Stimulated activated CD8-positive, alpha-beta memory T cell treated with anti-CD3 and anti-CD28 coated beads, Interleukin-12 subunit alpha, Interleukin-12 subunit beta, amount 100 ng/mL, for 4 hours (primary cell): ENCODE results near the gene RALGDS.
"Not testable (repeated sequence)": the region's sequence is repeated elsewhere in the genome, so short reads cannot be mapped to it uniquely, and the experiment has no call there.

Source experiments
- DNase-seq: peaks from one replicate; pipeline ENCODE4 v3.0.0-alpha.2; 2020; ENCODE audit warnings: low read depth

RALGDS gene

DNA sequence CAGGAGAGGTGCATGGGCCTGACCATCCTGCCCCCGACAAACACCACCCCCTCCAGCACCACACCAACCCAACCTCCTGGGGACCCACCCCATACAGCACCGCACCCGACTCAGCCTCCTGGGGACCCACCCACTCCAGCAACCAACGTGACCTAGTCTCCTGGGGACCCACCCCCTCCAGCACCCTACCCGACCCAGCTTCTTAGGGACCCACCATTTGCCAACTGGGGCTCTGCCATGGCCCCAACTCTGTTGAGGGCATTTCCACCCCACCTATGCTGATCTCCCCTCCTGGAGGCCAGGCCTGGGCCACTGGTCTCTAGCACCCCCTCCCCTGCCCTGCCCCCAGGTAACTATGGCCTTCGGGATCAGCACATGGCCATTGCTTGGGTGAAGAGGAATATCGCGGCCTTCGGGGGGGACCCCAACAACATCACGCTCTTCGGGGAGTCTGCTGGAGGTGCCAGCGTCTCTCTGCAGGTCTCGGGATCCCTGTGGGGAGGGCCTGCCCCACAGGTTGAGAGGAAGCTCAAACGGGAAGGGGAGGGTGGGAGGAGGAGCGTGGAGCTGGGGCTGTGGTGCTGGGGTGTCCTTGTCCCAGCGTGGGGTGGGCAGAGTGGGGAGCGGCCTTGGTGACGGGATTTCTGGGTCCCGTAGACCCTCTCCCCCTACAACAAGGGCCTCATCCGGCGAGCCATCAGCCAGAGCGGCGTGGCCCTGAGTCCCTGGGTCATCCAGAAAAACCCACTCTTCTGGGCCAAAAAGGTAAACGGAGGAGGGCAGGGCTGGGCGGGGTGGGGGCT, 54.7 kb downstream of the RALGDS start:
- no peak for DNase-seq

DNA sequence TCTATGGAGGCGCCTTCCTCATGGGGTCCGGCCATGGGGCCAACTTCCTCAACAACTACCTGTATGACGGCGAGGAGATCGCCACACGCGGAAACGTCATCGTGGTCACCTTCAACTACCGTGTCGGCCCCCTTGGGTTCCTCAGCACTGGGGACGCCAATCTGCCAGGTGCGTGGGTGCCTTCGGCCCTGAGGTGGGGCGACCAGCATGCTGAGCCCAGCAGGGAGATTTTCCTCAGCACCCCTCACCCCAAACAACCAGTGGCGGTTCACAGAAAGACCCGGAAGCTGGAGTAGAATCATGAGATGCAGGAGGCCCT, 56.0 kb downstream of the RALGDS start:
- no peak for DNase-seq

DNA sequence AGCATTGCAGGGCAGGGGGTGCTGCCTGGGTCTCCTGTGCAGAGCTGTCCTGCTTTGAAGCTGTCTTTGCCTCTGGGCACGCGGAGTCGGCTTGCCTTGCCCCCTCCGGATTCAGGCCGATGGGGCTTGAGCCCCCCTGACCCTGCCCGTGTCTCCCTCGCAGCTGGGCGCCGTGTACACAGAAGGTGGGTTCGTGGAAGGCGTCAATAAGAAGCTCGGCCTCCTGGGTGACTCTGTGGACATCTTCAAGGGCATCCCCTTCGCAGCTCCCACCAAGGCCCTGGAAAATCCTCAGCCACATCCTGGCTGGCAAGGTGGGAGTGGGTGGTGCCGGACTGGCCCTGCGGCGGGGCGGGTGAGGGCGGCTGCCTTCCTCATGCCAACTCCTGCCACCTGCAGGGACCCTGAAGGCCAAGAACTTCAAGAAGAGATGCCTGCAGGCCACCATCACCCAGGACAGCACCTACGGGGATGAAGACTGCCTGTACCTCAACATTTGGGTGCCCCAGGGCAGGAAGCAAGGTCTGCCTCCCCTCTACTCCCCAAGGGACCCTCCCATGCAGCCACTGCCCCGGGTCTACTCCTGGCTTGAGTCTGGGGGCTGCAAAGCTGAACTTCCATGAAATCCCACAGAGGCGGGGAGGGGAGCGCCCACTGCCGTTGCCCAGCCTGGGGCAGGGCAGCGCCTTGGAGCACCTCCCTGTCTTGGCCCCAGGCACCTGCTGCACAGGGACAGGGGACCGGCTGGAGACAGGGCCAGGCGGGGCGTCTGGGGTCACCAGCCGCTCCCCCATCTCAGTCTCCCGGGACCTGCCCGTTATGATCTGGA, 56.6 kb downstream of the RALGDS start:
- DNase-seq, result no peak

- no peak for DNase-seq
Measured at GRCh38 chr9:133063500-133064231, 57.4 kb downstream of the RALGDS start.

GRCh38 chr9:133063159-133063499, 57.9 kb downstream of the RALGDS start:
- DNase-seq, result no peak

DNA sequence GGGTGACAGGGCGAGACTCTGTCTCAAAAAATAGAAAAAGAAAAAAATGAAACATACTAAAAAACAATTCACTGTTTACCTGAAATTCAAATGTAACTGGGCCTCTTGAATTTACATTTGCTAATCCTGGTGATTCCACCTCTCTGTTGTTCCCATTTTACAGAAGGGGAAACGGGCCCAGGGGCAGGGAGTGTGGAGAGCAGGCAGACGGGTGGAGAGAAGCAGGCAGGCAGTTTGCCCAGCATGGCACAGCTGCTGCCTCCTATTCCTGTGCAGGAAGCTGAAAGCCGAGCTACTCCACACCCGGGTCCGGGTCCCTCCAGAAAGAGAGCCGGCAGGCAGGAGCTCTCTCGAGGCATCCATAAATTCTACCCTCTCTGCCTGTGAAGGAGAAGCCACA, 58.5 kb downstream of the RALGDS start:
- not testable (repeated sequence) for DNase-seq

- not testable (repeated sequence) for DNase-seq
Measured at GRCh38 chr9:133061764-133062145, 59.3 kb downstream of the RALGDS start, which contains the start of gene CEL. CEL (plus strand) TSS chr9:133061981; CDS start chr9:133062003, 22 bp downstream.

DNA sequence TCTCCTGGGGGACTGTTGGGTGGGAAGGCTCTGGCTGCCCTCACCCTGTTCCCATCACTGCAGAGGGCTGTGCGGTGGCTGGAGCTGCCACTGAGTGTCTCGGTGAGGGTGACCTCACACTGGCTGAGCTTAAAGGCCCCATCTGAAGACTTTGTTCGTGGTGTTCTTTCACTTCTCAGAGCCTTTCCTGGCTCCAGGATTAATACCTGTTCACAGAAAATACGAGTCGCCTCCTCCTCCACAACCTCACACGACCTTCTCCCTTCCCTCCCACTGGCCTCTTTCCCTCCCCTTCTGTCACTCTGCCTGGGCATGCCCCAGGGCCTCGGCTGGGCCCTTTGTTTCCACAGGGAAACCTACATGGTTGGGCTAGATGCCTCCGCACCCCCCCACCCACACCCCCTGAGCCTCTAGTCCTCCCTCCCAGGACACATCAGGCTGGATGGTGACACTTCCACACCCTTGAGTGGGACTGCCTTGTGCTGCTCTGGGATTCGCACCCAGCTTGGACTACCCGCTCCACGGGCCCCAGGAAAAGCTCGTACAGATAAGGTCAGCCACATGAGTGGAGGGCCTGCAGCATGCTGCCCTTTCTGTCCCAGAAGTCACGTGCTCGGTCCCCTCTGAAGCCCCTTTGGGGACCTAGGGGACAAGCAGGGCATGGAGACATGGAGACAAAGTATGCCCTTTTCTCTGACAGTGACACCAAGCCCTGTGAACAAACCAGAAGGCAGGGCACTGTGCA, 59.8 kb downstream of the RALGDS start:
- not testable (repeated sequence) for DNase-seq

GRCh38 chr9:133060417-133060841, 60.6 kb downstream of the RALGDS start:
- no peak for DNase-seq

- no peak for DNase-seq
Measured at GRCh38 chr9:133059623-133060022, 61.4 kb downstream of the RALGDS start.

DNA sequence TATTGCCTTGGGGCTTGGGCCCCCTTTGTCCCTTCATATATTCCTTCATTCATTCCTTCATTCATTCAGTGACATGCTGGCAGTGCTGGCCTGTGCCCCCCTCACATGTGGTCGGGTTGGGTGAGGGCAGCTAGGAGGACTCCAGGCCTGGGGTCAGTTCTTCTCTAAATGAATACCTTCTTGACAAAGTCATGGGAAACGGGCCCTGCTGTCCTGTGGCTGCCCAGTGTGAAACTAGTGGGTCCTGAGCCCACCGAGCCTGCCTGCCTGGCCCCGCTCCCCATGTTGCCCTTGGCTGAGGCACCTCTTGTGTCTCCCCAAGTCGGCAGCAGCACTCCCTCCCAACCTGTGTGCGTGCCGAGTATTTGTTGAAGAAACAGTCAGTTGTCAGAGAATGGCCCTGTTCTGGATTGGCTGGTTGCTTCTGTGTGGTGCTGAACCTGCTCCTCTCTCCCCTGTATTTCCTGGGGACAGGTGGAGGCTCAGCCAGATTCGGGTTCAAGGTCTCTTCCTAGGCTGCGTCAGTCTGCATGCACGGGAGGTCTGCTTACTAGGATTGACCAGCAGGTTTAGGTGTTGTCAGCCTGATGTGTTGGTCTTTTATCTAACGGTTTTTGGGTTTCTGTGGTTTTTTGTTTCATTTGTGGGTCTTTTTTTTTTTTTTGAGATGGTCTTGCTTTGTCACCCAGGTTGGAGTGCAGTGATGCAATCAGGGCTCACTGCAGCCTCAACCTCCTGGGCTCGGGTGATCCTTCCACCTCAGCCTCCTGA, 62.3 kb downstream of the RALGDS start:
- DNase-seq, result no peak

DNA sequence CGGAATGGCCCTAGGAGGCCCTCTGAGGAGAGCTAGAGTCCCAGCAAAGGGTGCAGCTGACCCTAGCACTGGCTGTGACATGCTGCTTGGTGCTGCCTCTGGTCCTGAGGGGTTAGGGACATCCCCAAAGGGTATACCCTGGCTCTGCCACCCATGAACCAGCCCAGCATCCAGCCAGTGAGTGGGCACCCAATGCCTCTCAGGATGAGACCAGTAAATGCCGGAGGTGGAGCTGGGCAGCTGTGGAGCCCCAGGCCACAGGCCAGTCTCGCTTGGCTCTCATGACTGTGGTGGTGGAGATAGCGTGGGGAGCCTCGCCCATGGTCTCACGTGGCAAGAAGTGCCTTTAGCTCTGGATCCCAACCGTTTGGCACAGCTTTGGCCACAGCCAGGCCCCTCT, 63.0 kb downstream of the RALGDS start:
- no peak for DNase-seq

GRCh38 chr9:133057553-133057952, 63.5 kb downstream of the RALGDS start:
- no peak for DNase-seq

- DNase-seq, result no peak
Measured at GRCh38 chr9:133057006-133057405, 64.0 kb downstream of the RALGDS start.

DNA sequence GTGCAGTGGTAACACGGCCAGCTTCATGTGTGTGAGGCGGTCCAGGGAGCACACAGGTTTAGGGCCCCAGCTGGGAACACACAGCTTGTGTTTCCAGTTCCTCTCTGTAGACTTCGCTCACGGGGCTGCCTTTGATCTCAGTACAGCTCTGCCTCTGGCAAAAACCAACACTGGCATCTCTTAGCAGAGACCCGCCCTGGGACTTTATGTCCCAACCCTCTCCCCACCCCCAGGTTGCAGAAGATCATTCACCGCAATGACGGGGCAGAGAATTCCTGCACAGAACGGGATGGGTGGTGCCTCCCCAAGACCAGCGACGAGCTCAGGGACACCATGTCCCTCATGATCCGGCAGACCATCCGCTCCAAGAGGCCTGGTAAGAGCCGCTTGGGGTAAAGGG, 64.5 kb downstream of the RALGDS start:
- DNase-seq, result no peak

GRCh38 chr9:133055788-133056420, 65.1 kb downstream of the RALGDS start:
- DNase-seq, result no peak

- DNase-seq, result no peak
Measured at GRCh38 chr9:133054966-133055365, 66.1 kb downstream of the RALGDS start.

GRCh38 chr9:133054194-133054890, 66.7 kb downstream of the RALGDS start:
- no peak for DNase-seq

DNA sequence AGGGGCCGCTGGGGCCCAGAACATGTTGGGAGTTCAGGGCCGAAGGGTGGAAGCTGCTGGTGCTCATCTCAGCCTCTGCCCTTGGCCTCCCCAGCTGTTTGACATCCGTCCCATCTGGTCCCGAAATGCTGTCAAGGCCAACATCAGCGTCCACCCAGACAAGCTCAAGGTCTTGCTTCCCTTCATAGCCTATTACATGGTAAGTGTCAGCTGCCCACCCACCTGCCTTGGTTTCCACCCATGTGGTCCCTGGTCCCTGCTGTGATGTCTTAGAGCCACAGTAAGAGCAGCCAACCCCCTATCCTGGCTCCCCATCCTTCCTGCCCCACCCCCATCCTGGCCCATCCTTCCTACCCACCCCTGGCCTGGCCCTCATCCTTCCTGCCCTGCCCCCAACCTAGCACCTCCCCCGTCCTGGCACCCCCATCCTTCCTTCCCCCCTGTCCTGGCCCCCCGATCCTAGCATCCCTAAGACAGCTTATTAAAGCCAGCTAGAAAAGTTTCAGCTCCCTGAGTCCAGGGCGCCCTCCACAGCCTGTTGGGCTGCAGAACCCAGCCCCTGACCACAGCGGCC, 69.0 kb downstream of the RALGDS start:
- no peak for DNase-seq
